Muscle layer of colon (tissue), 2 donors: ENCODE results near the gene NUAK2.

Source experiments
- H3K27ac ChIP-seq: one replicate; pipeline ENCODE4 v1.7.0; 2013; ENCODE audit warnings: low read depth, mild to moderate bottlenecking, low read length, moderate library complexity
- H3K27me3 ChIP-seq, 2 donors: one replicate each; pipeline ENCODE4 v1.7.0; 2013; ENCODE audit warnings: low read length in 2 of 2, mild to moderate bottlenecking in 2 of 2; ENCODE audit not compliant: insufficient read depth in 2 of 2, control insufficient read depth in 1 of 2
- H3K36me3 ChIP-seq: one replicate; pipeline ENCODE4 v1.7.0; 2013; ENCODE audit warnings: mild to moderate bottlenecking, low read length; ENCODE audit not compliant: insufficient read depth
- H3K4me1 ChIP-seq: one replicate; pipeline ENCODE4 v1.7.0; 2013; ENCODE audit warnings: mild to moderate bottlenecking, low read length; ENCODE audit not compliant: insufficient read depth
- H3K4me3 ChIP-seq, 2 donors: one replicate each; pipeline ENCODE4 v1.7.0; 2013; ENCODE audit warnings: low read length in 2 of 2, low read depth in 1 of 2, mild to moderate bottlenecking in 1 of 2, moderate library complexity in 1 of 2
- H3K9ac ChIP-seq: one replicate; pipeline ENCODE4 v1.7.0; 2013; ENCODE audit warnings: low read length
- H3K9me3 ChIP-seq: one replicate; pipeline ENCODE4 v1.7.0; 2013; ENCODE audit warnings: mild to moderate bottlenecking, low read length
- donor health status: abdominal sarcoma.
- donor health status: Adenocarcinoma of cecum.

Gene NUAK2

DNA sequence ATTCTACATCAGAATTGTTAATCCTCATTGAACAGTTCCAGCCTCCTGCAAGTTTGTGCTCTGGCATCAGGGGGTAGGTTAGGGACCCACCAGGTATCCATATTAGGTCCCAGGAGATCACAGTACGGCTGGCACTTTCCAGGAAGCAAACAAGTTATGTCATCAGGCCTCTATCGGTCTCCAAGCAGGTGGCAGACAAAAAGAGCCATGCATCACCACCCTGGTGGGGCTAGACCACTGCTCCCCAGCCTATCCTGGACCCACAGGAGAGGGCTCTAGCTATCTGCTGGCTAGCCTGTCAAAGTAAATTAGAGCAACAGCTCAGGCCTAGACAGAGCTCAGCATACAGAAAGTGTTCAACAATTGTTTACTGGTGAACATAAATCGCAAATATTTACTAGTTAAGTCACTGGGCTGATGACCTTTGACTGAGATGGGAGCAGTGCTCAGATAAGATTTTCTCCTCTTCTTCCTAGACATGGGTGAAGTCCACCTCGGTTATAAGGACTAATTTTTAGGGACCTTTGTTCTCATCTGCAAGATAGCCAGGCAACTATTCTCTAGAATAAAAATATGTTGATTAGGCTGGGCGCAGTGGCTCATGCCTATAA is 6.4 kb downstream of the NUAK2 start:
- Histone ChIP-seq H3K4me1 (peaks cover 30% of the 10 kb centered on the region), H3K9ac (no peak overlapping the region), H3K9me3 (no peaks in the 10 kb centered on the region), H3K36me3 (no peaks in the 10 kb centered on the region), H3K27ac (no peak overlapping the region), H3K4me3 (no peak overlapping the region), H3K27me3 (no peaks in the 10 kb centered on the region)

DNA sequence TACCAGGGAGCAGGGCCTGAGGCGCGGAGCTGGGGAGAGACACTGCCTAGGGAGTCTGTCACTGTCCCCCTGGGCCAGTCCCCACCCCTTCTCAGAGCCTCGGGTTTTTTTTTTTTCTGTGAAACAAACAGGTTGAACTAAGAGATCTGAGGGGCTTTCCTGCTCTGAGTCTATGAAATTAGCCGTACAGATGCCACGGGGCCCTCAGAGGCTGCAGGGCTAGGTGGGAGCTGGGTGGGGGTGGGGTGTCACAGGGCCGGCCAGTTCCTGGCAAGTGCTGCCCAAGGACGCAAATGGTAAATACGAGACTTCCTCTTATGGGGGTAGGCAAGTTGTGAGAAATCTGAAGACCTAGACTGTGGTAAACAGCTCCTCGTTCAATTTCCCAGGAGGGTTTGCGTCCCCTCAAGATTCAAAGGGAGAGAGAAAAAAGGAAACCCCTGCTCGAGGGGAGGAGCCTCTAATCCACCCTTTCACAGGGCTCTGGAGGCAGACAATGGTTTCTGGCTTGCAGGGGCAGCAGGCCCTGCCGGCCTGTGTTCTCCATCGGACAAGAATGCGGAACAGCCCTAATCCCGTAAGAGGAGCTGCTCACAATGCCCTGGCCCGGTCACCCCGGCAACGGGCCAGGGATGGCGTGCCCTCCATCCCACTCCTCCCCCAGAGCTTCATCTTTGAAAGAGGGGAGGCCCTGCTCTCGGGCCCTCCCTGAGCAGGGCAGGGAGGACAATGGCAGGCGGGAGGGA is 7.8 kb downstream of the NUAK2 start:
- Histone ChIP-seq H3K27ac (no peak overlapping the region), H3K4me1 (peaks cover 17% of the 10 kb centered on the region), H3K9me3 (no peaks in the 10 kb centered on the region), H3K4me3 (peak overlapping the region in 1 of 2 donors; percentile 39), H3K9ac (no peak overlapping the region), H3K27me3 (no peaks in the 10 kb centered on the region), H3K36me3 (no peaks in the 10 kb centered on the region)

DNA sequence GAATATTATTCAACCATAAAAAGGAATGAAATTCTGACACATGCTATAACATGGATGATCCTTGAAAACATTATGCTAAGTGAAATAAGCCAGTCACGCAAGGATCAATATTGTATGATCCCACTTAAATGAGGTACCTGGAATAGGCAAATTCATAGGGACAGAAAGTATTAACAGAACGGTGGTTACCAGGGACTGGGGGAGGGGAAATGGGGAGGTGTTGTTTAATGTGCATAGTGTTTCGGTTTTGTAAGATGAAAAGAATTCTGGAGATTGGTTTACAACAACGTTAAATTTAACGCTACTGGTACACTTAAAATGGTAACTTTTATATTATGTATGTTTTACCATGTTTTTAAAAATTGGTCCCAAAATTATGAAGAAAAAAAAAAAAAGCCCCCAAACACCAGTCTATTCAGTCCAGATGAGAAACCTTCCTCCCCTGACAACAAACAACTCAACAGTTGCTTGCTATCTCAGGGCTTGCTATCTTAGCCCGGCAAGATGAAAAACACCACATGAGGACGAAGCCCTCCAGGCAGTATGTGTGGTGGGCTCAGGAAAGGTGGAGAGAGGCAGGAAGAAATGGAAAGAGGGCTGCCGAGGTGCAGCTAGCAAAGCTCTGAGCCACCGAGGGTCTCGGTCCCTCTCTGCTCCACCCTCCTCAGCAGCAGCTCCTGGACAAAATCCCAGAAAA is 8.5 kb downstream of the NUAK2 start:
- no peak overlapping the region for H3K9ac ChIP-seq
- peaks cover 10% of the 10 kb centered on the region for H3K4me1 ChIP-seq
- H3K4me3 ChIP-seq = no peak overlapping the region

DNA sequence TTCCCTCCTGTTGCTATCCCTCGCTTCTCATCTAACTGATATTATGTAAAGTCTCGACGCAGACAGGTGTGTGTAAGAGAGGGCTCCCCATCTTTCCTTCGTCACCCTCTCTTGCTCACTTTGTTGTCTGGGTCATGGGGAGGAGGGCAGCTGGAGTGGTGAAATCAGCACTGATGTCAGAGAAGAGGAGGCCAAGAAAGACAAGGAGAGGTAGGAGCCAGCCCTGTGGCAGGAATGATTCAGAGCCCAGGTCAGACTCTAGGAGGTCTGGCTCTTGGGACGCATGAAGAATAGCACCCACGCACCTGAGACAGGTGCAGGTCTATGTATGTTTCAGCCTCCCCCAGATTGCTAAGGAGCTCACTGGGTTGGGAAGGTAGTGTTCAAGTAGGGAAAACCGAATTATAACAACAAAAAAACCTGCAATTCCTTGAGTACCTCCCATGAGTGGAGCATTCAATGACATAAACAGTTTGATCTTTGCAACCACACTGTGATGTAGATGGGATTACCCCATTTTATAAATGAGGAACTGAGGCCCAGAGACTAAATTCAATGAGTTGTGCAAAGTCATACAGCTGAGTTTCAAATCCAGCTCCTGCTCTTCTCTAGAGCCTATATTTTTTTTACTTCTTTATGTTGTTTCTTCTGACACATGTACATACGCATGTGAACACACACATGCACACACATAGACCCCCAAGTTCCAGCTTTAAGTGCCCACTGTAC is 10.4 kb downstream of the NUAK2 start:
- H3K9me3 ChIP-seq = no peaks in the 10 kb centered on the region
- H3K27ac ChIP-seq = no peak overlapping the region
- no peak overlapping the region for H3K4me3 ChIP-seq
- no peaks in the 10 kb centered on the region for H3K27me3 ChIP-seq
- H3K9ac ChIP-seq = no peak overlapping the region
- peaks cover 3% of the 10 kb centered on the region for H3K4me1 ChIP-seq
- H3K36me3 ChIP-seq = no peaks in the 10 kb centered on the region

More for the DNA sequence above, 8.5 kb downstream of the NUAK2 start:
- no peak overlapping the region for H3K27ac ChIP-seq
- H3K36me3 ChIP-seq = no peaks in the 10 kb centered on the region
- no peaks in the 10 kb centered on the region for H3K27me3 ChIP-seq
- no peaks in the 10 kb centered on the region for H3K9me3 ChIP-seq

DNA sequence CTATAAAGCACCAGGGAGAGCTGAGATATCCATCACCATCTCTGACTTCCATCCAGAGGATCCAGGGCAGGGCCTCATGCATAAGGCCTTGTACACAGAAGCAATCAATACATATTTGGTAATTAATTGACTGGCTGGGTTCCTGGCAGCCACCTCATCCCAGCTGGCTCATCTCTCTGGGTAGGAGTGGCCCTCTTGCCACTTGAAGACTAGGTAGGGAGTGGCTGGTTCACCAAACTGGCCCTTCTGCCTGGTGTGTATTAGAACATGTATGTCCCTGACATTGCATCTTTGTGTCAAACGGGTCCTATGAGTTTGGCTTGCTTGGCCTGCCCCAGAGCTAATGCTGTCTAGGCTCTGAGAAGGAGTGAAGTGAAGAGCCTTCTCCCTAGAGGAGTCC is 11.8 kb downstream of the NUAK2 start:
- Histone ChIP-seq H3K9me3 (no peaks in the 10 kb centered on the region), H3K4me1 (peaks cover 3% of the 10 kb centered on the region), H3K27me3 (no peaks in the 10 kb centered on the region), H3K27ac (no peak overlapping the region), H3K9ac (no peak overlapping the region), H3K36me3 (no peaks in the 10 kb centered on the region), H3K4me3 (no peak overlapping the region)

DNA sequence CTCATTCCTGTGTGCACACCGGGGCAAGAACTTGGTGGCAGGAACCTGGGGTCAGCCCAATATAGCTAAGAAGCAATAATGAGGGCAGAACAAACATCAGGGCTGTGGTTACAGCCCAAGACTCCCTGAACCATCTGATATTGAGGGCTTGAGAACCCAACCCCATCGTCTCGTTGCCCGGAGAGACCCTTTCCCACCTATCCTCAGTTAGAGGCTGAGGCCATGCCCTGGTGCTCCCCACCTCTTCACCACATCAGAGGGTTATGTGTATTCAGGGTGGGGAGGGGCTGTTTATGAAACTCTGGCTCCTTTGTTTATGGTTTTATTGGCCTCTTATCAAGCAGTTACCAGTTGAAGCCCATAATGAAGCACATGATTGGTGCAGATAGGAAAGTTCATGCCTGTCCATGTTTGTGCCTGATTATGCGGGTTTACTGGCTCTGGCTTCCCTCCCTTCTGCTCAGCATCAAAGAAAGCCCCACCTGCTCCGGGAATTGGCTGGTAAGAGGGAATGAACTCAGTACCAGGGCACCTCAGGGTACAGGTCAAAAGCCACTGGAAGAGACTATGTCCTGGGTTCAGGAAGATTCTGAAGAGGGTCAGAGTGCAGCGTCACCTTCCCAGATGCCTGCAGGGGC is 14.5 kb downstream of the NUAK2 start:
- Histone ChIP-seq H3K27ac (no peak overlapping the region), H3K36me3 (no peaks in the 10 kb centered on the region), H3K4me1 (no peaks in the 10 kb centered on the region), H3K9ac (no peak overlapping the region), H3K27me3 (no peaks in the 10 kb centered on the region), H3K4me3 (no peak overlapping the region), H3K9me3 (no peaks in the 10 kb centered on the region)

DNA sequence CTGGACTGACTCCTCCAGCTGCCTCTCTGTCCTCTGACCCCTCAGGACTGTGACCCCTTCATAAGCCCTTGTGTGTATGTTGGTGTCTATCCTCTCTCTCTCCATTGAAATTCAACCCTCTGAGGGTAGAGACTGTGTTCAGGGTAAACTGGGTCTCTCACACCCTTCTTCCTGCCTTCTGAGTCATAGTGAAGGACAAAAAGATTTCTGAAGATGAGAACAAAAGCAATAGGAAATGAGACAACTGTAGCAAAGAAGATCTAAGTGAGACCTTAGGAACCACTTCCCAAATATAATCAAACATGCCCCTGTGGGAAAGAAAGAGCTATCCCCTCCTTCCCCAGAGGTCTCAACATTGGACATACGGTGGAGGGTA is 16.9 kb downstream of the NUAK2 start:
- Histone ChIP-seq H3K27me3 (no peaks in the 10 kb centered on the region), H3K9ac (no peak overlapping the region), H3K4me3 (no peak overlapping the region), H3K9me3 (no peaks in the 10 kb centered on the region), H3K4me1 (peaks cover 6% of the 10 kb centered on the region), H3K27ac (no peak overlapping the region), H3K36me3 (no peaks in the 10 kb centered on the region)

DNA sequence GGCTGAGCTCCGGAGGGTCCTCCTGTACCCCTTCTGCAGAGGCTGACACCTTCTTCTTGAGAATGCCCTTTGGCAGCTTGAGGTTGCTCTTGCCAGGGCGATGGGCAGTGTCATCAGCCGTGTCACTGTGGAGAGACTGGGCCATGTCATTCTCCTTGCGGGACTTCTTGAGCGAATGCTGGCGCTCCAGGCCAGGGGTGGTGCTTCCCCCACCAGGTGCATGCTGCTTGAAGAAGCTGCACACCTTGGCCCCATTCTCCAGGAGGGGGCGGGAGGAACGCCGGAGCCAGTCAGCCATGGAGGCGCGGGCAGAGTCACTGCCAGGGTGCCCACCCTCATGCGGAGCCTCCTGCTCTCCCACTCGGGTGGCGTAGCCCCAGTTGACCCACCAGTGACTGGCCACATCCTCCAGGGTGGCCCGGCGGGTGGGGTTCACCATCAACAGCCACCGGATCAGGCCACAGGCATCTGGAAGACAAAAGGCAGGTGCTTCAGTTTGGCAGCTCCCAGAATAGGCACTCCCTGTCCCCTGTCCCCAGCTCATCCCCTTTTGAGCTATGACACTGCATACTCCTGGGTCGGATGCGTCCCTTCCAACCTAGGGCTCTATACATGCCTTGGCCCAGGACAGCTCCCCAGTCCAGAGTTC is 17.4 kb downstream of the NUAK2 start:
- Histone ChIP-seq H3K36me3 (no peaks in the 10 kb centered on the region), H3K4me3 (no peak overlapping the region), H3K9me3 (no peaks in the 10 kb centered on the region), H3K4me1 (peaks cover 6% of the 10 kb centered on the region), H3K9ac (no peak overlapping the region), H3K27ac (no peak overlapping the region), H3K27me3 (no peaks in the 10 kb centered on the region)

DNA sequence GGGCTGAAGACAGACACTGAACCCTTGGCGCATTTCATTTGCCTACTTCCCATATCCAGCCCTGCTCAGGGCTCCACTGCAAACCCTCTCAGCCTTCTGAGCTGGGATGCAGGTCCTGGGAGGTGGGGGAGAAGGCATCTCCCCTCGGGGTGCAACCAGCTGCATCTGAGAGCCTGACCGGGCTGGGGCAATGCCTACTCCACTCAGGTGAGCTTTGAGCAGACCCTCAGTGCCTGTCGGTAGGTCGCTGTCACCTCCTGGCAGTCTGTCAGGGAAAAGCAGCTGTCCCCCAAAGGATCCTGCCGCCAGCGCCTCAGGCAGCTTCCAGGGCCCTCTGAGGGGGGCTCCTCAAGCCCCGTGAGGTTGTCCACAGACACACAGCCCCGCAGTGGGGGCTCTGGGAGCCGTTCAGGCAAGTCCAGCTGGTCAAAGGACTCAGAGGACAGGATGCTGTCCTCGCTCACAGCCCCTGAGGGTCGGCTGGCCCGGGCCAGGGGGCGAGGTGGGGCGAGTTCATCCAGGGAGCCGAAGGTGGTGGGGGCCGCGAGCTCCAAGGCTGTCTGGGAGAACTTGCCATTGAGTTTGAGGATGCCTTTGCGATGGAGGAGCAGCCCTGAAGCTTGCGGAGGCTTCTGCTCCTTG is 18.2 kb downstream of the NUAK2 start:
- Histone ChIP-seq H3K27ac (no peak overlapping the region), H3K9me3 (no peaks in the 10 kb centered on the region), H3K27me3 (no peaks in the 10 kb centered on the region), H3K4me1 (peaks cover 6% of the 10 kb centered on the region), H3K9ac (no peak overlapping the region), H3K4me3 (no peak overlapping the region), H3K36me3 (no peaks in the 10 kb centered on the region)

DNA sequence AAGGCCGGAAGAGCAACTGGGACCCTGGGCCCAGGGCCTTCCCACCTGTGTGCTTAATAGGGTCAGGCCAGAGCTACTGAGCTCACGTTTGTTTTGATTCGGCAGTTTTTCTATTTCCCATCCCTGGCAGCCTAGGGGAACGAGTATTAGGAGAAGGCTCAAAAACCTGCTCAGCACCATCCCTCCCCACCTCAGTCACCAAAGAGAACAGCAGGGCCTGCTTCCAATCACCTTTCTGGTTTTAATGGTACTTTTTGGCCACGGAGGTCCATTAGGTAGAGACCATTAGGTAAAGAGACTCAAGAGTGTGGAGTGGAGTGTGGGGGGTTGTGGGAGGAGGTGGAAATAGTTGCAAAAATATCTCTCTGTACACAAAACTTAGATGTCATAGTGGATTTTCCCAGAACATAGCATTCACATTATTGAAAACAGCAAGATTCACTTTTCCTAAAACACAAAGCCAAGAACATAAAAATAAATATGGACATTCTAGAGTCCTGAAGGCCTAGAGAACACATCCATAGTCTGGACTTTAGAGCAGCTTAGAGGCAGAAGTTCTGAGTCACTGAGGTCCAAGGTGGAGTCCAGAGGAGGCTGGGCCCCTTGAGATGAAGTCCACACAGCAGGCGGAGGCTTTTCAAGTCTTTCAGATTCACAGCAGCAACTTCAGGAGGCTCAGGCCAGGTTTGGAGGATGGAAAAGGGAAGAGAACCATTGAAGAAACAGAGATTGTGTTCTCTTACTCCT is 19.5 kb downstream of the NUAK2 start:
- H3K4me1 ChIP-seq = peaks cover 6% of the 10 kb centered on the region
- H3K36me3 ChIP-seq = no peaks in the 10 kb centered on the region
- no peak overlapping the region for H3K9ac ChIP-seq
- no peaks in the 10 kb centered on the region for H3K9me3 ChIP-seq
- no peak overlapping the region for H3K27ac ChIP-seq
- no peaks in the 10 kb centered on the region for H3K27me3 ChIP-seq
- no peak overlapping the region for H3K4me3 ChIP-seq
